Duodenal mucosa (tissue), 2 donors: Measurements from ENCODE around the gene CEP89.
"Not testable (repeated sequence)": the region's sequence is repeated elsewhere in the genome, so short reads cannot be mapped to it uniquely, and the experiment has no call there.

ENCODE experiments used
- H3K27ac ChIP-seq: one replicate; pipeline ENCODE4 v1.7.0; 2013; ENCODE audit warnings: low read depth, low read length
- H3K27me3 ChIP-seq, 2 donors: one replicate each; pipeline ENCODE4 v1.7.0; 2013; ENCODE audit warnings: low read length in 2 of 2, control low read depth in 1 of 2; ENCODE audit not compliant: insufficient read depth in 2 of 2, control insufficient read depth in 1 of 2
- H3K36me3 ChIP-seq, 2 donors: one replicate each; pipeline ENCODE4 v1.7.0; 2013; ENCODE audit warnings: low read length in 2 of 2, control low read depth in 1 of 2; ENCODE audit not compliant: insufficient read depth in 2 of 2, control insufficient read depth in 1 of 2
- H3K4me1 ChIP-seq, 2 donors: one replicate each; pipeline ENCODE4 v1.7.0; 2013; ENCODE audit warnings: low read length in 2 of 2, control low read depth in 1 of 2; ENCODE audit not compliant: insufficient read depth in 2 of 2, control insufficient read depth in 1 of 2
- H3K4me3 ChIP-seq, 2 donors: one replicate each; pipeline ENCODE4 v1.7.0; 2013; ENCODE audit warnings: low read length in 2 of 2, low read depth in 1 of 2
- H3K9ac ChIP-seq, 2 donors: one replicate each; pipeline ENCODE4 v1.7.0; 2013; ENCODE audit warnings: low read length in 2 of 2, low read depth in 1 of 2
- H3K9me3 ChIP-seq, 2 donors: one replicate each; pipeline ENCODE4 v1.7.0; 2013; ENCODE audit warnings: low read length in 2 of 2, control low read depth in 1 of 2; ENCODE audit not compliant: control insufficient read depth in 1 of 2

CEP89 gene

GRCh38 chr19:32887572-32888215 is 84.1 kb downstream of the CEP89 start:
- Histone ChIP-seq H3K4me1 (no peaks in the 10 kb centered on the region), H3K9ac (no peak overlapping the region), H3K27me3 (no peaks in the 10 kb centered on the region), H3K9me3 (peaks cover 0 to 5% of the 10 kb centered on the region in 2 donors), H3K27ac (no peak overlapping the region), H3K36me3 (peaks cover 5 to 12% of the 10 kb centered on the region in 2 donors), H3K4me3 (no peak overlapping the region)

DNA sequence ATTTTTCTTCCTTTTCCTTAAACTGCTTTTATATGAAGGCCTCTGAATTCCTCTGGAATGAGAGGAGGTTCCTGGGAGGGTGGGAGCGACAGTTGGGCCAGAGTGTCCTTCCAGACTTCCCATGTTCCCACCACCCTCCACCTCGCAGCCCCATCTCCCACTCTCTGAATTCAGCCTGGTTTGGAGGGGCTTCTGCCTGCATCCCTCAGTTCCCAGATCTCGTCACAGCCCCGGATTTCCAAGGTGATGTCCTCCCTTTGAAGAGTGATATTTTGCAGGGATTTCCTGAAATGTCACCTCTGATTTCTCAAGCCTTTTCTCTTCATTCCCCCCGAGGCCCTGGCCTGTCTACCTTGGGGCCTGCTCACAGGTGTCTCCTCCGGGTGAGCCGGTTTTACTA is 85.5 kb downstream of the CEP89 start:
- peaks cover 5 to 12% of the 10 kb centered on the region in 2 donors for H3K36me3 ChIP-seq
- no peak overlapping the region for H3K9ac ChIP-seq
- H3K27me3 ChIP-seq = no peaks in the 10 kb centered on the region
- no peaks in the 10 kb centered on the region for H3K9me3 ChIP-seq
- no peak overlapping the region for H3K27ac ChIP-seq
- no peaks in the 10 kb centered on the region for H3K4me1 ChIP-seq
- H3K4me3 ChIP-seq = no peak overlapping the region

DNA sequence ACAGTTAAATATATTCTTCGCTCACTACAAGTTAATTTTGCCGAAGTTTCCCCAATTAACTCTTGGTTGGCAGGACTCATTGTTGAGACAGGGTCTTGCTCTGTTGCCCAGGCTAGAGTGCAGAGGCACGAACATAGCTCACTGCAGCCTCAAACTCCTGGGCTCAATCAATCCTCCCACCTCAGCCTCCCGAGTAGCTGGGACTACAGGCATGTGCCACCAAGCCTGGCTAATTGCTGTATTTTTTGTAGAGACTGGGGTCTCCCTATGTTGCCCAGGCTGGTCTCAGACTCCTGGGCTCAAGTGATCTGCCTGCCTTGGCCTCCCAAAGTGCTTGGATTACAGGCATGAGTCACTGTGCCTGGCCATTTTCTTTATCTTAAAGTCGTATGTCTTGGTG is 86.5 kb downstream of the CEP89 start:
- not testable (repeated sequence) for H3K27me3 ChIP-seq, H3K27ac ChIP-seq, H3K9me3 ChIP-seq, H3K4me3 ChIP-seq, H3K36me3 ChIP-seq, H3K4me1 ChIP-seq, H3K9ac ChIP-seq

DNA sequence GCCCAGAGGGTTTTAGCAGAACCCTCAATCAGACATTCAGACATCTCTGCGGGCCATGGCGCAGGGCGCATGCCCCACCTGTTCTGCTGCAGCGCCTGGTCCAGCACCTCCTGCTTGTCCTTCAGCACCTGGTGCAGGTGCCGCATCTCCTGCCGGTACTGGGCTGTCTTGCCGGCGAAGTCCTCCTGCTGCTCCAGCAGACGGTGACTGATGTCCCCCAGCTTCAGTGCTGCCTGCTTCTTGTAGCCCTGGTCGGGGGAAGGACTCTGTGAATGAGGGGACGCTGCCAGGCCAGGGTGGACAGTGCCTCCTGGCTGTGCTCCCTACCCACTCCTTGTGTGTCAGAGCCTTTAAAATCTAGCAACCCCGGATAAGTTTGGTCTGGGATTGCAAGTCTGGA is 90.0 kb downstream of the CEP89 start:
- no peak overlapping the region for H3K4me3 ChIP-seq
- no peak overlapping the region for H3K9ac ChIP-seq
- H3K27me3 ChIP-seq = no peaks in the 10 kb centered on the region
- no peaks in the 10 kb centered on the region for H3K9me3 ChIP-seq
- peaks cover 15 to 17% of the 10 kb centered on the region in 2 donors for H3K4me1 ChIP-seq
- peaks cover 0 to 5% of the 10 kb centered on the region in 2 donors for H3K36me3 ChIP-seq
- no peak overlapping the region for H3K27ac ChIP-seq

GRCh38 chr19:32880622-32881021 is 91.1 kb downstream of the CEP89 start:
- H3K27me3 ChIP-seq = no peaks in the 10 kb centered on the region
- no peak overlapping the region for H3K27ac ChIP-seq
- H3K36me3 ChIP-seq = peaks cover 0 to 5% of the 10 kb centered on the region in 2 donors
- no peak overlapping the region for H3K4me3 ChIP-seq
- peaks cover 22 to 23% of the 10 kb centered on the region in 2 donors for H3K4me1 ChIP-seq
- no peak overlapping the region for H3K9ac ChIP-seq
- no peaks in the 10 kb centered on the region for H3K9me3 ChIP-seq

- Histone ChIP-seq H3K9me3 (no peaks in the 10 kb centered on the region), H3K27me3 (no peaks in the 10 kb centered on the region), H3K9ac (no peak overlapping the region), H3K4me1 (peaks cover 22 to 23% of the 10 kb centered on the region in 2 donors), H3K4me3 (no peak overlapping the region), H3K36me3 (peaks cover 0 to 5% of the 10 kb centered on the region in 2 donors), H3K27ac (no peak overlapping the region)
Observed at GRCh38 chr19:32879741-32880140, 92.0 kb downstream of the CEP89 start.

DNA sequence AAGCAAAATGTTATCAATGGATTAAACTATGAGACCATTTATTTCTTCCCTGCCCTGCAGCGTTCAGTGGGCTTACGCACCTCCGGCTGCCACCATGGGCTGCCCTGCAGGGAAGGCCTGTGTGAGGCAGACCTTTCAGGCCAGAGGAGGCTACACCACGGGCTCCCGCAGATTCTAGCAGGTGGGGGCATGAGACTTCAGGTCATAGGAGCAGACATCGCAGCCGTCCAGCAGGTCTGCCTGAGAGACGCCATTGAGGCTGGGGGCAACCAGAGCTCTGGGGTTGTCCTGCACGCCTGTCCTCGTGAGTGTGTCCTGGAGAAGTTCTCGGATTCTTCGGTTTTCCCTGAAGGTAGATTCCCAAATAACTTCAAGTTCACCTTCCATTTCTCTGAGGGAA is 92.8 kb downstream of the CEP89 start:
- Histone ChIP-seq H3K4me1 (peaks cover 22 to 23% of the 10 kb centered on the region in 2 donors), H3K36me3 (peaks cover 0 to 5% of the 10 kb centered on the region in 2 donors), H3K27ac (no peak overlapping the region), H3K27me3 (no peaks in the 10 kb centered on the region), H3K4me3 (no peak overlapping the region), H3K9me3 (no peaks in the 10 kb centered on the region), H3K9ac (no peak overlapping the region)

GRCh38 chr19:32877977-32878745 is 93.6 kb downstream of the CEP89 start:
- Histone ChIP-seq H3K27ac (no peak overlapping the region), H3K27me3 (no peaks in the 10 kb centered on the region), H3K9ac (no peak overlapping the region), H3K9me3 (no peaks in the 10 kb centered on the region), H3K4me1 (peaks cover 22 to 23% of the 10 kb centered on the region in 2 donors), H3K4me3 (no peak overlapping the region), H3K36me3 (peaks cover 0 to 5% of the 10 kb centered on the region in 2 donors)

DNA sequence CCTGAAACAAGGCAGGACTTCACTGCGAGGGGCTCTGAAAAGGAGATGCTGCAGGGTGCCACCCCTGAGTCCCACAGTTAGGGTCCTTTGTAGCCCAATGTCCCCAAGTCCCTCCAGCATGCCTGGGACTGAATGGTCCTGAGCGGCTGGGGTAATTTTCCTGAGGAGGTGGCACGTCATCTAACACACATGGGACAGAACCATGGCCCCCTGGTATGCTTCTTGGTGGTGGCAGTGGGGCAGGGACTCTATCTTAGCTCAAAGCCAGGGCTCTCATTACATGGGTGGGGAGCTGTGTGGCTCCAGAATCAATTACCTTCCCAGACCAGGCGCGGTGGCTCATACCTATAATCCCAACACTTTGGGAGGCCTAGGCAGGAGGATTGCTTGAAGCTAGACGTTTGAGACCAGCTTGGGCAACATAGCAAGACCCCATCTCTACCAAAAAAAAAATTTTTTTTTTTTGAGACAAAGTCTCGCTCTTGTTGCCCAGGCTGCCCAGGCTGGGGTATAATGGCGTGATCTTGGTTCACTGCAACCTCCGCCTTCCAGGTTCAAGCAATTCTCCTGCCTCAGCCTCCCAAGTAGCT is 94.3 kb downstream of the CEP89 start:
- Histone ChIP-seq H3K27me3 (no peaks in the 10 kb centered on the region), H3K36me3 (peaks cover 0 to 5% of the 10 kb centered on the region in 2 donors), H3K9ac (no peak overlapping the region), H3K4me3 (no peak overlapping the region), H3K9me3 (no peaks in the 10 kb centered on the region), H3K27ac (no peak overlapping the region), H3K4me1 (peaks cover 22 to 23% of the 10 kb centered on the region in 2 donors)

GRCh38 chr19:32876919-32877285 is 94.9 kb downstream of the CEP89 start:
- Histone ChIP-seq H3K4me3 (no peak overlapping the region), H3K4me1 (peaks cover 22 to 23% of the 10 kb centered on the region in 2 donors), H3K27me3 (no peaks in the 10 kb centered on the region), H3K9ac (no peak overlapping the region), H3K36me3 (peaks cover 0 to 5% of the 10 kb centered on the region in 2 donors), H3K27ac (no peak overlapping the region), H3K9me3 (no peaks in the 10 kb centered on the region)
